Activated CD4-positive, CD25-positive, alpha-beta regulatory T cell (primary cell): ENCODE measurements around the gene AAGAB.
"Not testable (repeated sequence)": the region's sequence is repeated elsewhere in the genome, so short reads cannot be mapped to it uniquely, and the experiment has no call there.

Experiments used
- DNase-seq, 4 experiments: peaks; one replicate each; lab custom pipeline; 2025; lab: John Stamatoyannopoulos, UW

Gene AAGAB

GRCh38 chr15:67253101-67253500, 1.4 kb downstream of the AAGAB start:
- no peak for DNase-seq

- DNase-seq, result no peak
Measured at GRCh38 chr15:67251318-67251717, 3.1 kb downstream of the AAGAB start.

GRCh38 chr15:67249830-67250229, 4.6 kb downstream of the AAGAB start:
- no peak for DNase-seq

GRCh38 chr15:67248011-67248505, 6.4 kb downstream of the AAGAB start:
- no peak for DNase-seq

- not testable (repeated sequence) for DNase-seq
Measured at GRCh38 chr15:67246606-67247005, 7.9 kb downstream of the AAGAB start.

GRCh38 chr15:67244971-67245478, 9.4 kb downstream of the AAGAB start:
- DNase-seq, result no peak

GRCh38 chr15:67242708-67243111, 11.8 kb downstream of the AAGAB start:
- no peak for DNase-seq

- no peak for DNase-seq
Measured at GRCh38 chr15:67241132-67241855, 13.2 kb downstream of the AAGAB start.

GRCh38 chr15:67240235-67241131, 14.0 kb downstream of the AAGAB start:
- DNase-seq, result peak in 2 of 4 experiments; percentile 2 to 3

GRCh38 chr15:67232591-67232990, 21.9 kb downstream of the AAGAB start:
- DNase-seq, result no peak

- no peak for DNase-seq
Measured at GRCh38 chr15:67230504-67230903, 24.0 kb downstream of the AAGAB start.

GRCh38 chr15:67228286-67228685, 26.2 kb downstream of the AAGAB start:
- no peak for DNase-seq

GRCh38 chr15:67227846-67228245, 26.6 kb downstream of the AAGAB start:
- DNase-seq, result no peak

GRCh38 chr15:67227431-67227830, 27.0 kb downstream of the AAGAB start:
- DNase-seq, result no peak

GRCh38 chr15:67225336-67225735, 29.1 kb downstream of the AAGAB start:
- no peak for DNase-seq

GRCh38 chr15:67224889-67225288, 29.6 kb downstream of the AAGAB start:
- no peak for DNase-seq

GRCh38 chr15:67219288-67219687, 35.2 kb downstream of the AAGAB start:
- DNase-seq, result no peak

- no peak for DNase-seq
Measured at GRCh38 chr15:67218428-67218827, 36.0 kb downstream of the AAGAB start.

- no peak for DNase-seq
Measured at GRCh38 chr15:67216859-67217258, 37.6 kb downstream of the AAGAB start.

- DNase-seq, result no peak
Measured at GRCh38 chr15:67215102-67215501, 39.4 kb downstream of the AAGAB start.

- DNase-seq, result no peak
Measured at GRCh38 chr15:67212684-67213367, 41.6 kb downstream of the AAGAB start.

- no peak for DNase-seq
Measured at GRCh38 chr15:67210555-67211168, 43.8 kb downstream of the AAGAB start.
